Epithelial cell of esophagus (primary cell): ENCODE data around the gene CALHM6.
"Not testable (repeated sequence)": the region's sequence is repeated elsewhere in the genome, so short reads cannot be mapped to it uniquely, and the experiment has no call there.

ENCODE experiments used
- DNase-seq: peaks from one replicate; pipeline ENCODE4 v3.0.0; 2010; ENCODE audit warnings: low read depth
- H3K4me3 ChIP-seq: 2 replicates; pipeline ENCODE4 v1.5.1; 2011; ENCODE audit warnings: mild to moderate bottlenecking, low read length, control low read depth
- TF ChIP-seq, protein P1 (sequence below): IDR thresholded peaks from 2 replicates; pipeline ENCODE4 v1.5.1; 2011; ENCODE audit warnings: low read depth, mild to moderate bottlenecking, low read length, control low read depth, inconsistent platforms; ENCODE audit not compliant: insufficient read depth; ENCODE audit errors: missing control alignments

Gene CALHM6

GRCh38 chr6:116491610-116492330, 30.6 kb downstream of the CALHM6 start:
- DNase-seq: no peak
- TF ChIP-seq, protein P1, sequence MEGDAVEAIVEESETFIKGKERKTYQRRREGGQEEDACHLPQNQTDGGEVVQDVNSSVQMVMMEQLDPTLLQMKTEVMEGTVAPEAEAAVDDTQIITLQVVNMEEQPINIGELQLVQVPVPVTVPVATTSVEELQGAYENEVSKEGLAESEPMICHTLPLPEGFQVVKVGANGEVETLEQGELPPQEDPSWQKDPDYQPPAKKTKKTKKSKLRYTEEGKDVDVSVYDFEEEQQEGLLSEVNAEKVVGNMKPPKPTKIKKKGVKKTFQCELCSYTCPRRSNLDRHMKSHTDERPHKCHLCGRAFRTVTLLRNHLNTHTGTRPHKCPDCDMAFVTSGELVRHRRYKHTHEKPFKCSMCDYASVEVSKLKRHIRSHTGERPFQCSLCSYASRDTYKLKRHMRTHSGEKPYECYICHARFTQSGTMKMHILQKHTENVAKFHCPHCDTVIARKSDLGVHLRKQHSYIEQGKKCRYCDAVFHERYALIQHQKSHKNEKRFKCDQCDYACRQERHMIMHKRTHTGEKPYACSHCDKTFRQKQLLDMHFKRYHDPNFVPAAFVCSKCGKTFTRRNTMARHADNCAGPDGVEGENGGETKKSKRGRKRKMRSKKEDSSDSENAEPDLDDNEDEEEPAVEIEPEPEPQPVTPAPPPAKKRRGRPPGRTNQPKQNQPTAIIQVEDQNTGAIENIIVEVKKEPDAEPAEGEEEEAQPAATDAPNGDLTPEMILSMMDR: no peak
- no peak overlapping the region for H3K4me3 ChIP-seq

DNA sequence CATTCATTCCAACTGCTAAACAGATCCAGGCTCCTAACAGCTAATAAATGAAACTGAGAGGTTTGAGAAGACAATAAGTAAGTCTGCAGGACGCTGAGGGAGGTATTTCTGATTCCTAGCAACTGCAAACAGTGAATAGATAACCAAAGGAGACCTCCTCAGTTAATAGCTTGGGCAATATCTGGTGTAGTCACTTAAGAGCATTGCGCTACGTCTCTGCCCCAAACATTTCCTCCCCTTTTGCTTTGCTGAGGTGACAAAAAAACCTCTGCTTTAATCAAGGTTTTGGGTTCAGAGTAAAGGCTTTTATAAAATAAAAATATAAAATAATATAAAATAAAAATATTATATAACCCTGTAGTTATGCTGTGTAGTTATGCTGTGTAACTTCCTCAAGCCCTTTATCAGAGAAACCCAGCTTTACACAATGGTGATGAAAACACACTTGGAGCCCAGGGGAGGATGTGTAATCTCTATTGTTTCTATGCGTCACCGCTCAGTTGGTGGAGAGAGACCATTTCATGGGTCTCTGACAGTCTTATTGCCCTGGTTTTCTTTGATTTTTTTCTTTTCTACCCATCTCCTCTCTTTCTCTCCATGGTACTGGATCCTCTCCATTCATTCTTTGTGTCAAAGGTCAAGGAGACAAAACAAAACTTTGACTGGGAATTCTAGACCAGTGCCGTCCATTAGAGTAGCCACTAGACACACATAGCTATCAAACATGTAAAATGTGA, 31.3 kb downstream of the CALHM6 start:
- no peak overlapping the region for H3K4me3 ChIP-seq
- peak; percentile 9 for DNase-seq
- TF ChIP-seq, protein P1: no peak

DNA sequence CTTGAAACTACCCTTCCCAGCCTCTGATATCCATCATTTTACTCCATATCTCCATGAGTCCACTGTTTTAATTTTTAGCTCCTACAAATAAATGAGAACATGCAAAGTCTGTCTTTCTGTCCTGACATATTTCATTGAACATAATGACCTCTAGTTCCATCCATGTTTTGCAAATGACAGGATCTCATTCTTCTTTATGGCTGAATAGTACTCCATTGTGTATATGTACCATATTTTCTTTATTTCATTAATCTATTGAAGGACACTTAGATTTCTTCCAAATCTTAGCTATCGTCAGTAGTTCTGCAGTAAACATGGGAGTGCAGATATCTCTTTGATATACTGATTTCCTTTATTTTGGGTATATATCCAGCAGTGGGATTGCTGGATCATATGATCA, 34.0 kb downstream of the CALHM6 start:
- not testable (repeated sequence) for H3K4me3 ChIP-seq, DNase-seq

GRCh38 chr6:116497113-116497676, 36.0 kb downstream of the CALHM6 start:
- no peak for DNase-seq
- H3K4me3 ChIP-seq: no peak overlapping the region
- TF ChIP-seq, protein P1: no peak

DNA sequence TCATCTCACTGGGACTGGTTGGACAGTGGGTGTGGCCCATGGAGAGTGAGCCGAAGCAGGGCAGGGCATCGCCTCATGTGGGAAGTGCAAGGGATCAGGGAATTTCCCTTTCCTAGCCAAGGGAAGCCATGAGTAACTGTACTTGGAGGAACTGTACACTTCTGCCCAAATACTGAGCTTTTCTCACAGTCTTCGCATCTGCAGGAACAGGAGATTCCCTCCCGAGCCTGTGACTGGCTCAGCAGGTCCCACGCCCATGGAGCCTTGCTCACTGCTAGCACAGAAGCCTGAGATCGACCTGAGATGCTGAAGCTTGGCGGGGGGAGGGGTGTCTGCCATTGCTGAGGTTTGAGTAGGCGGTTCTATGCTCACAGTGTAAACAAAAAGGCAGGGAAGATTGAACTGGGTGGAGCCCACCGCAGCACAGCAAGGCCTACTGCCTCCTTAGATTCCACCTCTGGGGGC, 39.8 kb downstream of the CALHM6 start:
- DNase-seq: peak; percentile 84
- TF ChIP-seq, protein P1: no peak
- no peak overlapping the region for H3K4me3 ChIP-seq

GRCh38 chr6:116507324-116507723, 46.1 kb downstream of the CALHM6 start:
- no peak overlapping the region for H3K4me3 ChIP-seq
- TF ChIP-seq, protein P1: no peak

DNA sequence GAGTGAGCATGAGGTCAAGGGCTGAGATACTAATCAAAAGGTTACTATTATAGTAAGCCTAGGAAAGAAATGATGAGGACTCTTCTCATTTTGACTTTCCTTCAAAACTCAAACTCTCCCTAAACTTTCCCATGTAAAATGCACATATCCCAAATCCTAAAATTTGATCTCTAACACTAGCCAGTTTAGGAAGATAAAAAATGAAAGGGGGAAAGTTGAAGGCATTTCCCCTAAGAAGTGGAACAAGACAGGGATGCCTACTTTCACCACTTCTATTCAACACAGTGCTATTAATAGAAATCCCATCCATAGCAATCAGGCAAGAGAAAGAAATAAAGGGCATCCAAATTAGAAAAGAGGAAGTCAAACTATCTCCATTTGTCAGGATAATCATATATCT, 47.4 kb downstream of the CALHM6 start:
- TF ChIP-seq, protein P1: no peak
- no peak for DNase-seq
- H3K4me3 ChIP-seq: no peak overlapping the region

More at GRCh38 chr6:116507324-116507723, 46.1 kb downstream of the CALHM6 start:
- DNase-seq: peak; percentile 15
